Pancreas (tissue), 10 donors: ENCODE measurements around the gene FOXRED2. TPM values are rescaled to one million over a fixed set of nuclear protein-coding genes. Genes with fewer than 3 reads are reported as not detected.
A peak's percentile ranks its signal among the peaks of the same experiment; 100 is the strongest.

Experiments used
- ATAC-seq, 4 donors: fragments of 200-7000 bp; cut with Tn5 transposase; one replicate each; pipeline versions ENCODE4 v1.8.0 to v1.9.1; 2020; ENCODE audit warnings: mild to moderate bottlenecking in 4 of 4, moderate library complexity in 4 of 4
- DNase-seq, 6 donors: peaks; one replicate each; pipeline ENCODE4 v3.0.0-alpha.2; 2020
- FAIRE-seq: peaks from 2 replicates; lab custom pipeline; 2012; peaks lifted over from hg19 to GRCh38; lab: Jason Lieb, UNC
- H3K27ac ChIP-seq, 4 donors: fragments of 200-600 bp; sonication (generic); 1 replicate in 3 of 4; 2 replicates in 1 of 4; pipeline versions ENCODE4 v1.5.0 to v1.8.0; 2020
- H3K27me3 ChIP-seq, 4 donors: fragments of 200-600 bp; one replicate each; pipeline ENCODE4 v1.8.0; 2021
- H3K36me3 ChIP-seq, 3 donors: fragments of 200-600 bp; sonication (generic) in 1 of 3; one replicate each; pipeline versions ENCODE4 v1.5.0 to v1.8.0; 2020 to 2021
- H3K4me1 ChIP-seq, 3 donors: fragments of 200-600 bp; one replicate each; pipeline ENCODE4 v1.8.0; 2021
- H3K4me3 ChIP-seq, 4 donors: fragments of 200-600 bp; sonication (generic) in 2 of 4; one replicate each; pipeline versions ENCODE4 v1.5.0 to v1.8.0; 2020 to 2021
- H3K9me3 ChIP-seq, 4 donors: fragments of 200-600 bp; one replicate each; pipeline ENCODE4 v1.8.0; 2021
- WGBS, 2 donors: extraction: QIAGEN DNeasy Blood & Tissue Kit; methylation state at CpG; one replicate each; pipeline ENCODE4 v1.1.7; 2013; 5-methylcytosine and 5-hydroxymethylcytosine counted together
- intact Hi-C, 3 donors: fragments of 100-400 bp; cut with DNase I; formaldehyde crosslinking; loops; one replicate each; pipeline versions ENCODE4 v1.11.1 to v1.14.2; 2022
- polyA plus RNA-seq, 2 donors: library from polyadenylated mRNA; stranded (reverse); fragments of 200-250 nt; gene quantifications; one replicate each; pipeline ENCODE4 v1.2.3, GENCODE V29; 2013
- total RNA-seq, 6 donors: library from RNA; stranded (reverse); fragmentation: NEBNext Ultra II Directional in 4 of 6; extraction: Animal tissue kit (Norgen Biotek cat#: 25700) in 4 of 6; gene quantifications; one replicate each; pipeline versions ENCODE4 v1.2.1 to v1.2.4, GENCODE V29; 2021 to 2023
- TF ChIP-seq, protein P1 (sequence below), 4 donors: fragments of 200-600 bp; sonication (generic) in 3 of 4; IDR thresholded peaks; one replicate each; pipeline versions ENCODE4 v1.5.0 to v1.8.0; 2021; ENCODE audit warnings: antibody characterized with exemption in 4 of 4
- donor health status: healthy with polysubstance abuse.
- donor health status: DM: no; HTN: no; CAD: no; lungs with moderate emphysema.
- donor health status: DM: no; HTN: no; CAD: no.
- donor health status: control.
- donor health status: control.
- donor health status: Bipolar disorder and iron deficiency.
- donor health status: DM: yes; HTN: yes; CAD: no.
- donor health status: DM: no; HTN: no; CAD: no.
- donor health status: DM: no; HTN: no; CAD: no.
- donor health status: DM: yes; HTN: yes; CAD: no.

The FOXRED2 gene
- total and polyA plus RNA-seq, 8 donors = 2.0 to 6.0 (median 4.7) TPM

- FAIRE-seq (no peak), DNase-seq (peak; percentile 78 to 92 (median 80)), ATAC-seq (peak; percentile 51 to 81 (median 78))
- peak overlapping the region in 1 of 4 donors; percentile 23 for H3K27ac ChIP-seq
- 40 to 41% methylated on average over 14 of the region's 14 CpGs for WGBS, 2 donors
- no peak overlapping the region for H3K4me3 ChIP-seq
- TF ChIP-seq, protein P1, sequence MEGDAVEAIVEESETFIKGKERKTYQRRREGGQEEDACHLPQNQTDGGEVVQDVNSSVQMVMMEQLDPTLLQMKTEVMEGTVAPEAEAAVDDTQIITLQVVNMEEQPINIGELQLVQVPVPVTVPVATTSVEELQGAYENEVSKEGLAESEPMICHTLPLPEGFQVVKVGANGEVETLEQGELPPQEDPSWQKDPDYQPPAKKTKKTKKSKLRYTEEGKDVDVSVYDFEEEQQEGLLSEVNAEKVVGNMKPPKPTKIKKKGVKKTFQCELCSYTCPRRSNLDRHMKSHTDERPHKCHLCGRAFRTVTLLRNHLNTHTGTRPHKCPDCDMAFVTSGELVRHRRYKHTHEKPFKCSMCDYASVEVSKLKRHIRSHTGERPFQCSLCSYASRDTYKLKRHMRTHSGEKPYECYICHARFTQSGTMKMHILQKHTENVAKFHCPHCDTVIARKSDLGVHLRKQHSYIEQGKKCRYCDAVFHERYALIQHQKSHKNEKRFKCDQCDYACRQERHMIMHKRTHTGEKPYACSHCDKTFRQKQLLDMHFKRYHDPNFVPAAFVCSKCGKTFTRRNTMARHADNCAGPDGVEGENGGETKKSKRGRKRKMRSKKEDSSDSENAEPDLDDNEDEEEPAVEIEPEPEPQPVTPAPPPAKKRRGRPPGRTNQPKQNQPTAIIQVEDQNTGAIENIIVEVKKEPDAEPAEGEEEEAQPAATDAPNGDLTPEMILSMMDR (IDR thresholded peaks at IDR 0.05) = peak; percentile 89 to 97 (median 92)
- H3K27me3 ChIP-seq = no peaks in the 10 kb centered on the region
- peaks cover 0 to 10% (median 0%) of the 10 kb centered on the region in 3 donors for H3K36me3 ChIP-seq
- intact Hi-C loops = loop anchor here in 2 of 3 donors (5.0 to 10.0 kb wide), 2 partner anchors 166 to 168 kb away; no protein-coding TSS in a partner anchor
- no peaks in the 10 kb centered on the region for H3K9me3 ChIP-seq
- H3K4me1 ChIP-seq = peaks cover 8 to 18% (median 8%) of the 10 kb centered on the region in 3 donors
These were observed 36.5 kb downstream of the FOXRED2 start for GRCh38 chr22:36470162-36470993.

DNA sequence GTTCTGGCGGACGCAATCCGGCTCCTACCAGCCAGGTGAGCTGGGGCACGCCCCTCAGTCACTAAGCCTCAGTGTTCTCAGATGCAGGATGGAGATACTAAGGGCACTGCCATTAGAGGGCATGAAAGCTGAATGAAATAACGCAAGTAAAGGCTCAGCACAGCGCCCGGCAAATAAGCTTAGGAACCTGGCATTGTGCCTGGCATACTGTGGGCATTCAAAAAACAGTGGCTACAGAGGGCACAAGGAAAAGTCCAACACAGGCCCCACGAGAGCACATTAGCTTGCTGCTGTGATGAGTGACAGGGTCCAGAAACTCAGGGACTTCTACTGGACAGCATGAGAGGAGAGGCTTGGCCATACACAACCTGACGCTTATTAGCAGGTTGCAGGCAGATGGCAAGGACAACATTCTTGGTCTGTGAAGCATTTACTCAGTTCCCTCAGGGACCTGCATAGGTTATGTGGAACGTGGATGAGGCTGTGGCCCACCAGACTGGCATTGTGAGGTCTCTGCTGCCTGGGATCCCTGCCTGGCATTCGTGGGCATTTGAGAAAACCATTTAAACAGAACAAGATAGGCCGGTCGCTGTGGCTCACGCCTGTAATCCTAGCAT is 37.6 kb downstream of the FOXRED2 start:
- Histone ChIP-seq H3K4me1 (peaks cover 17 to 26% (median 18%) of the 10 kb centered on the region in 3 donors), H3K4me3 (no peak overlapping the region), H3K27me3 (no peaks in the 10 kb centered on the region), H3K9me3 (no peaks in the 10 kb centered on the region), H3K36me3 (peaks cover 0 to 7% (median 0%) of the 10 kb centered on the region in 3 donors), H3K27ac (peak overlapping the region in 1 of 4 donors; percentile 12)
- TF ChIP-seq, protein P1 (IDR thresholded peaks at IDR 0.05) = no peak
- DNase-seq (no peak), ATAC-seq (no peak), FAIRE-seq (no peak)
- intact Hi-C loops = loop anchor here in 1 of 3 donors (5.0 kb wide), 1 partner anchor 167 kb away; no protein-coding TSS in a partner anchor
- 84 to 86% methylated on average over 14 of the region's 14 CpGs for WGBS, 2 donors

GRCh38 chr22:36467946-36468345 is 38.9 kb downstream of the FOXRED2 start:
- ATAC-seq (no peak), FAIRE-seq (no peak), DNase-seq (no peak)
- WGBS, 2 donors = 85 to 89% methylated on average over 7 of the region's 7 CpGs
- TF ChIP-seq, protein P1 (IDR thresholded peaks at IDR 0.05) = no peak
- H3K27ac ChIP-seq = peak overlapping the region in 2 of 4 donors; percentile 92 to 97
- H3K27me3 ChIP-seq = no peaks in the 10 kb centered on the region
- no peaks in the 10 kb centered on the region for H3K9me3 ChIP-seq
- intact Hi-C loops = loop anchor here in 1 of 3 donors (5.0 kb wide), 1 partner anchor 166 kb away; no protein-coding TSS in a partner anchor
- peaks cover 21 to 36% (median 23%) of the 10 kb centered on the region in 3 donors for H3K4me1 ChIP-seq
- H3K4me3 ChIP-seq = no peak overlapping the region
- no peaks in the 10 kb centered on the region for H3K36me3 ChIP-seq

DNA sequence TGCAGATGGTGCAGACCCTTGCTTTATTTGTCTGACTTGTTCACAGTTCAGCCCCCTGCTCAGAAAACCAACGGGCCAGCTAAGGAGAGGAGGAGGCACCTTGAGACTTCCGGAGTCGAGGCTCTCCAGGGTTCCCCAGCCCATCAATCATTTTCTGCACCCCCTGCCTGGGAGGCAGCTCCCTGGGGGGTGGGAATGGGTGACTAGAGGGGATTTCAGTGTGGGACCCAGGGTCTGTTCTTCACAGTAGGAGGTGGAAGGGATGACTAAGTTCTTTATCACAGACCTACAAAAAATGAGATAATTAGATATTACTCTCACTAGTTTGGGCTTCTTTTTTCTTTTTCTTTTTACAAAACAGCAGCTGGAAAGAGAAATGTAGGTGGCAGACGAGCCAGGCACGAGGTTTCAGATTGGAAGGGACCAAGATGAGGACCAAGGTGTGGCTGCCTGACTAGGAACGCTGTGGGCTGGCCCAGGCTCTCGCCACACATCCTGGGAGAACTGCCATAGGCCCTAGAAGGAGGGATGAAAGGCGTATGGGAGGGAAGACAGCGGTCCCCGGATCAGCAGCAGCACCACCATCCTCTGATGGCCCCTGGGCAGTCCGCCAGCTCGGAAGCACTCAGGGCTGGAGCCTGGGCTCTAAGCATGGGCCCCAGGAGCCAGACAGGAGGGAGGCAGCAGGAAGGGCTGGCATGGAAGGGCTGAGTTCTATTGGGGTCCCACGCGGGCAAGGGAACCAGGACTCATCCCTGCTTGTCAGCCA is 39.6 kb downstream of the FOXRED2 start:
- intact Hi-C loops = loop anchor here in 1 of 3 donors (5.0 kb wide), 1 partner anchor 165 kb away; no protein-coding TSS in a partner anchor
- Histone ChIP-seq H3K27me3 (no peaks in the 10 kb centered on the region), H3K9me3 (no peaks in the 10 kb centered on the region), H3K4me1 (peaks cover 21 to 36% (median 28%) of the 10 kb centered on the region in 3 donors), H3K36me3 (no peaks in the 10 kb centered on the region), H3K27ac (peak overlapping the region; percentile 92 to 97 (median 94)), H3K4me3 (no peak overlapping the region)
- WGBS, 2 donors = 70 to 74% methylated on average over 14 of the region's 14 CpGs
- TF ChIP-seq, protein P1 (IDR thresholded peaks at IDR 0.05) = no peak
- DNase-seq (peak in 2 of 6 donors; percentile 40 to 66), FAIRE-seq (no peak), ATAC-seq (no peak)
